Choroid plexus epithelial cell (primary cell): ENCODE results near the gene AKT2.

Source experiments
- DNase-seq: peaks from one replicate; pipeline ENCODE4 v3.0.0-alpha.2; 2010; ENCODE audit warnings: low read depth
- H3K4me3 ChIP-seq: 2 replicates; pipeline ENCODE4 v1.5.1; 2011; ENCODE audit warnings: low read depth, mild to moderate bottlenecking, control low read depth, low read length, moderate library complexity
- CTCF ChIP-seq: conservative IDR thresholded peaks from 2 replicates; pipeline ENCODE4 v1.5.1; 2011; ENCODE audit warnings: low read depth, mild to moderate bottlenecking, control low read depth, inconsistent platforms, low read length, moderate library complexity

AKT2 gene

GRCh38 chr19:40241125-40241808 lies 43.9 kb downstream of the AKT2 start:
- no peak overlapping the region for H3K4me3 ChIP-seq
- no peak for TF ChIP-seq CTCF
- DNase-seq = no peak

- no peak for DNase-seq
- no peak for TF ChIP-seq CTCF
- H3K4me3 ChIP-seq = no peak overlapping the region
Observed at GRCh38 chr19:40240332-40240731, 44.8 kb downstream of the AKT2 start.

- no peak overlapping the region for H3K4me3 ChIP-seq
- TF ChIP-seq CTCF = no peak
- no peak for DNase-seq
Observed at GRCh38 chr19:40239415-40240226, 45.5 kb downstream of the AKT2 start.

- H3K4me3 ChIP-seq = no peak overlapping the region
- DNase-seq = no peak
- TF ChIP-seq CTCF = no peak
Observed at GRCh38 chr19:40238775-40239174, 46.4 kb downstream of the AKT2 start.

- H3K4me3 ChIP-seq = no peak overlapping the region
- DNase-seq = no peak
- no peak for TF ChIP-seq CTCF
Observed at GRCh38 chr19:40237791-40238190, 47.4 kb downstream of the AKT2 start.

- TF ChIP-seq CTCF = no peak
- H3K4me3 ChIP-seq = no peak overlapping the region
- DNase-seq = no peak
Observed at GRCh38 chr19:40236366-40236765, 48.8 kb downstream of the AKT2 start.

GRCh38 chr19:40236026-40236355 lies 49.2 kb downstream of the AKT2 start:
- TF ChIP-seq CTCF = no peak
- DNase-seq = no peak
- H3K4me3 ChIP-seq = no peak overlapping the region
